HepG2 (cell line): ENCODE data around the gene PPP2R5C. TPM values are rescaled to one million over a fixed set of nuclear protein-coding genes. Genes with fewer than 3 reads are reported as not detected.

Experiments
- ATAC-seq: fragments of 200-7000 bp; cut with Tn5 transposase; 3 replicates; pipeline ENCODE4 v1.9.1; 2020; ENCODE audit warnings: mild to moderate bottlenecking, moderate library complexity
- BruUV-seq: library from RNA; stranded (reverse); fragments of 400-500 nt; replicated peaks from 2 replicates; lab custom pipeline; 2021; lab: Mats Ljungman, UMichigan
- CTCF ChIA-PET: fragments of 300-600 bp; formaldehyde crosslinking; extraction: SDS; loops from one replicate; lab custom pipeline; 2021; ENCODE audit warnings: low total read pairs, inconsistent platforms, low intra/inter-chr PET ratio; lab: Yijun Ruan, JAX
- POLR2A ChIA-PET: fragments of 350-600 bp; sonication (Branson Sonifier 250); formaldehyde crosslinking; loops from one replicate; lab custom pipeline; 2020; ENCODE audit warnings: antibody characterized with exemption, inconsistent platforms; lab: Yijun Ruan, JAX
- DNase-seq: peaks from one replicate; pipeline ENCODE4 v3.0.0-alpha.2; 2015; ENCODE audit warnings: low spot score
- FAIRE-seq: peaks from 3 replicates; lab custom pipeline; 2011; peaks lifted over from hg19 to GRCh38; lab: Jason Lieb, UNC
- H2AFZ ChIP-seq: one replicate; pipeline ENCODE4 v1.6.1; 2011; ENCODE audit warnings: low read length, inconsistent platforms
- H3K27ac ChIP-seq: fragments of 300-600 bp; 3 replicates; pipeline ENCODE4 v1.8.0; 2011; ENCODE audit warnings: mixed run types, mild to moderate bottlenecking, mixed read lengths, low read length, inconsistent platforms; ENCODE audit not compliant: insufficient read depth; ENCODE audit errors: extremely low read length
- H3K27me3 ChIP-seq, 2 experiments: fragments of 200-600 bp in 1 of 2; 2 replicates in 1 of 2; 3 replicates in 1 of 2; pipeline versions ENCODE4 v1.6.0 to v1.8.0; 2011; ENCODE audit warnings: low read length in 2 of 2, mild to moderate bottlenecking in 2 of 2, moderate library complexity in 2 of 2, inconsistent platforms in 1 of 2; ENCODE audit not compliant: insufficient read depth in 2 of 2, control insufficient read depth in 1 of 2
- H3K36me3 ChIP-seq, 2 experiments: fragments of 200-600 bp in 1 of 2; replicated peaks in 1 of 2; 2 replicates in 1 of 2; 3 replicates in 1 of 2; pipeline versions ENCODE4 v1.5.1 to v1.8.0; 2011; ENCODE audit warnings: low read length in 2 of 2, inconsistent platforms in 1 of 2; ENCODE audit not compliant: insufficient read depth in 2 of 2, control insufficient read depth in 1 of 2
- H3K4me1 ChIP-seq: 2 replicates; pipeline ENCODE4 v1.5.1; 2012; ENCODE audit warnings: low read length, inconsistent platforms; ENCODE audit not compliant: insufficient read depth
- H3K4me2 ChIP-seq: 2 replicates; pipeline ENCODE4 v1.6.0; 2011; ENCODE audit warnings: low read depth, low read length, inconsistent platforms
- H3K4me3 ChIP-seq, 3 experiments: fragments of 200-600 bp in 1 of 3; sonication (generic), shearing (Covaris generic) in 1 of 3; replicated peaks in 1 of 3; 2 replicates each; pipeline ENCODE4 v1.5.1; 2011 to 2016; ENCODE audit warnings: low read length in 3 of 3, inconsistent platforms in 2 of 3, low read depth in 2 of 3, mild to moderate bottlenecking in 2 of 3, control low read depth in 1 of 3, mixed read lengths in 1 of 3; ENCODE audit not compliant: insufficient read depth in 1 of 3
- H3K79me2 ChIP-seq: one replicate; pipeline ENCODE4 v1.6.1; 2011; ENCODE audit warnings: low read length, inconsistent platforms; ENCODE audit not compliant: insufficient read depth
- H3K9ac ChIP-seq: 2 replicates; pipeline ENCODE4 v1.6.0; 2011; ENCODE audit warnings: mild to moderate bottlenecking, low read depth, low read length, inconsistent platforms; ENCODE audit not compliant: insufficient read depth
- H3K9me3 ChIP-seq: 2 replicates; pipeline ENCODE4 v1.5.1; 2012; ENCODE audit warnings: mild to moderate bottlenecking, low read length
- H4K20me1 ChIP-seq: 2 replicates; pipeline ENCODE4 v1.6.0; 2011; ENCODE audit warnings: inconsistent platforms, mild to moderate bottlenecking, low read length, moderate library complexity; ENCODE audit not compliant: insufficient read depth
- AHR ChIP-seq: IDR thresholded peaks from 2 replicates; pipeline ENCODE4 v1.6.1; 2018; ENCODE audit warnings: missing genetic modification reagents, missing compliant biosample characterization
- GLI4 ChIP-seq: sonication (generic); formaldehyde crosslinking; IDR thresholded peaks from 2 replicates; pipeline ENCODE4 v1.5.1; 2020; ENCODE audit warnings: missing genetic modification reagents, mild to moderate bottlenecking, moderate library complexity, borderline replicate concordance
- GPN1 ChIP-seq: sonication (generic); formaldehyde crosslinking; IDR thresholded peaks from 2 replicates; pipeline ENCODE4 v1.5.1; 2020; ENCODE audit warnings: missing genetic modification reagents, borderline replicate concordance
- POLR2AphosphoS5 ChIP-seq: IDR thresholded peaks from 2 replicates; pipeline ENCODE4 v1.6.1; 2012; ENCODE audit warnings: low read depth, low read length
- TCF12 ChIP-seq, 2 experiments: fragments of 450-650 bp in 1 of 2; sonication (generic) in 1 of 2; formaldehyde crosslinking in 1 of 2; IDR thresholded peaks; 2 replicates each; pipeline versions ENCODE4 v1.6.1 to v1.8.0; 2017 to 2022; ENCODE audit warnings: antibody characterized with exemption in 1 of 2, mild to moderate bottlenecking in 1 of 2, missing genetic modification reagents in 1 of 2, moderate library complexity in 1 of 2
- ZNF230 ChIP-seq: sonication (generic); formaldehyde crosslinking; IDR thresholded peaks from 2 replicates; pipeline ENCODE4 v1.4.0; 2020; ENCODE audit warnings: mild to moderate bottlenecking, missing genetic modification reagents
- ZSCAN12 ChIP-seq: sonication (generic); formaldehyde crosslinking; IDR thresholded peaks from 2 replicates; pipeline ENCODE4 v1.9.0; 2021; ENCODE audit warnings: mild to moderate bottlenecking, missing genetic modification reagents
- WGBS: methylation state at CpG from one replicate; pipeline ENCODE4 v1.1.6; 2017; ENCODE audit warnings: low lambda C conversion rate; 5-methylcytosine and 5-hydroxymethylcytosine counted together
- in situ Hi-C: cut with HindIII; loops from 2 replicates; pipeline ENCODE4 v1.10.0; 2017; ENCODE audit warnings: low pct_unique_long_range_greater_than_20kb; ENCODE audit not compliant: extremely low pct_ligation_motif_present
- intact Hi-C: fragments of 100-400 bp; cut with micrococcal nuclease; formaldehyde crosslinking; loops from one replicate; pipeline ENCODE4 v1.10.0; 2022; ENCODE audit not compliant: unreplicated experiment
- polyA plus RNA-seq, 8 experiments: library from polyadenylated mRNA; depleted of rRNA in 3 of 8; stranded (reverse) in 7 of 8; unstranded in 1 of 8; fragments of >200 nt; fragmentation: Illumina TruSeq in 4 of 8; extraction: Trizol in 4 of 8; gene quantifications; 2 replicates each; pipeline versions ENCODE4 v1.2.1 to v1.2.3, GENCODE V29; 2011 to 2016; ENCODE audit warnings: low read depth in 4 of 8, missing spikeins in 1 of 8, mixed read lengths in 1 of 8; ENCODE audit not compliant: insufficient read depth in 1 of 8
- total RNA-seq, 5 experiments: library from RNA; depleted of rRNA; stranded (reverse); fragments of >200 nt; fragmentation: Illumina TruSeq; extraction: Trizol; gene quantifications; 2 replicates each; pipeline ENCODE4 v1.2.3, GENCODE V29; 2016; ENCODE audit warnings: low read depth in 1 of 5
- TF ChIP-seq, protein P1 (sequence below): IDR thresholded peaks from 2 replicates; pipeline ENCODE4 v1.6.1; 2016
- TF ChIP-seq, protein P2 (sequence below): sonication (generic); formaldehyde crosslinking; IDR thresholded peaks from 2 replicates; pipeline ENCODE4 v1.5.0; 2020; ENCODE audit warnings: mild to moderate bottlenecking, missing genetic modification reagents, borderline replicate concordance

Gene PPP2R5C
- total and polyA plus RNA-seq, 2 of the 13 experiments (the other 11 are each of a cell fraction or from before 2014, with no cell fraction given) = 74.3 to 78.5 TPM

DNA sequence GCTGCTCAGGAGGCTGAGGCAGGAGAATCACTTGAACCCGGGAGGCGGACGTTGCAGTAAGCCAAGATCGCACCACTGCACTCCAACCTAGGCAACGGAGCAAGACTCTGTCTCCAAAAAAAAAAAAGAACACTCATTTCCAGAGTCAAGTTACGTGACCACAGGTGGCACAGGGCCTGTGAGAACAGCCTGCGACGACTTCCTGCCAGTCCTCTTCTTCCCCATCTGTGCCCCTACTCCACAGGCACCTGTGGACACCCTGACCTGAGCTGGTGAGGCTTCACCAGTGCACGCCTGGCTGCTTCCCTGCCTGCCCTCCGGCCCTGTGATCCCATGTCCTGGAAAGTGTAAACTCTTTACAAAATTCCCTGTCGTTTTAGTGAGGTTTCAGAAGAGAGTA, 77.7 kb downstream of the PPP2R5C start:
- Histone ChIP-seq H3K27ac (no peak overlapping the region), H3K4me1 (no peaks in the 10 kb centered on the region), H3K4me2 (no peak overlapping the region), H3K9me3 (no peaks in the 10 kb centered on the region), H2AFZ (no peak overlapping the region), H4K20me1 (peaks cover 12% of the 10 kb centered on the region; the same call in 1 of the 2 replicates), H3K79me2 (peaks cover 25% of the 10 kb centered on the region), H3K36me3 (peaks cover 4 to 14% of the 10 kb centered on the region in 2 experiments; a peak in 2 of 5 replicates), H3K4me3 (no peak overlapping the region), H3K27me3 (no peaks in the 10 kb centered on the region), H3K9ac (no peak overlapping the region)
- intact Hi-C loops = no loop called here
- no peak for TF ChIP-seq POLR2AphosphoS5
- TF ChIP-seq TCF12 (IDR thresholded peaks at IDR 0.05) = no peak
- no peak for TF ChIP-seq TCF12 (CRISPR knock-in tag; IDR thresholded peaks at IDR 0.05)
- no peak for TF ChIP-seq AHR (CRISPR knock-in tag)
- TF ChIP-seq GLI4 (CRISPR knock-in tag) = no peak
- no peak for TF ChIP-seq ZNF230 (CRISPR knock-in tag)
- WGBS = over 99% methylated on average over 11 of the region's 11 CpGs
- FAIRE-seq (no peak), ATAC-seq (no peak), DNase-seq (no peak)
- BruUV-seq = no TSS peak
- POLR2A ChIA-PET = no interaction called here
- in situ Hi-C loops = no loop called here
- CTCF ChIA-PET = no interaction called here

DNA sequence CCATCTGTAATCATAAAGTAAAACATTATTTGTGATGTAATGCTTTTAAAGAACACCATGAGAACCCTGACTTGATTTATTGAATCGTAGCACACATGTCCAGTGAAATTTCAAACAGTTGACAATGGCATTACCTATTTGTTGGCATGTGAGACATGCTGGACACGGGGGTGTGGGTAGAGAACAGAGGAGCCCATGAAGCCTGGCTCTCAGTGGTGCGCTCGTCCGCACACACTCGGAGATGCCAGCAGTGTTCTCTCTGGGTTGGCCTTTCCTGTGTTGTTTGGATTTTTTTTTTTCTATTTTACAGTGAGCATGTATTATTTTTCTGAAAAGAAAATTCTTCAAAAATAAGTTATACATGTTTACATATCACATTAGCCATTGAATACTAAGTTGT, 78.2 kb downstream of the PPP2R5C start:
- BruUV-seq = no TSS peak
- Histone ChIP-seq H3K4me3 (no peak overlapping the region), H3K4me1 (no peaks in the 10 kb centered on the region), H3K9me3 (no peaks in the 10 kb centered on the region), H3K79me2 (peaks cover 24% of the 10 kb centered on the region), H4K20me1 (peaks cover 12% of the 10 kb centered on the region; the same call in 1 of the 2 replicates), H3K4me2 (no peak overlapping the region), H2AFZ (no peak overlapping the region), H3K9ac (no peak overlapping the region), H3K27ac (no peak overlapping the region), H3K36me3 (peaks cover 4 to 15% of the 10 kb centered on the region in 2 experiments; a peak in 1 of 5 replicates), H3K27me3 (no peaks in the 10 kb centered on the region)
- DNase-seq = no peak
- in situ Hi-C loops = no loop called here
- intact Hi-C loops = no loop called here
- no peak for FAIRE-seq
- ATAC-seq = no peak
- CTCF ChIA-PET = no interaction called here
- POLR2A ChIA-PET = no interaction called here
- over 99% methylated on average over 6 of the region's 6 CpGs for WGBS
- TF ChIP-seq GPN1 (CRISPR knock-in tag) = no peak
- TF ChIP-seq, protein P1, sequence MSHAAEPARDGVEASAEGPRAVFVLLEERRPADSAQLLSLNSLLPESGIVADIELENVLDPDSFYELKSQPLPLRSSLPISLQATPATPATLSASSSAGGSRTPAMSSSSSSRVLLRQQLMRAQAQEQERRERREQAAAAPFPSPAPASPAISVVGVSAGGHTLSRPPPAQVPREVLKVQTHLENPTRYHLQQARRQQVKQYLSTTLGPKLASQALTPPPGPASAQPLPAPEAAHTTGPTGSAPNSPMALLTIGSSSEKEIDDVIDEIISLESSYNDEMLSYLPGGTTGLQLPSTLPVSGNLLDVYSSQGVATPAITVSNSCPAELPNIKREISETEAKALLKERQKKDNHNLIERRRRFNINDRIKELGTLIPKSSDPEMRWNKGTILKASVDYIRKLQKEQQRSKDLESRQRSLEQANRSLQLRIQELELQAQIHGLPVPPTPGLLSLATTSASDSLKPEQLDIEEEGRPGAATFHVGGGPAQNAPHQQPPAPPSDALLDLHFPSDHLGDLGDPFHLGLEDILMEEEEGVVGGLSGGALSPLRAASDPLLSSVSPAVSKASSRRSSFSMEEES (CRISPR knock-in tag) = no peak
- TF ChIP-seq, protein P2, sequence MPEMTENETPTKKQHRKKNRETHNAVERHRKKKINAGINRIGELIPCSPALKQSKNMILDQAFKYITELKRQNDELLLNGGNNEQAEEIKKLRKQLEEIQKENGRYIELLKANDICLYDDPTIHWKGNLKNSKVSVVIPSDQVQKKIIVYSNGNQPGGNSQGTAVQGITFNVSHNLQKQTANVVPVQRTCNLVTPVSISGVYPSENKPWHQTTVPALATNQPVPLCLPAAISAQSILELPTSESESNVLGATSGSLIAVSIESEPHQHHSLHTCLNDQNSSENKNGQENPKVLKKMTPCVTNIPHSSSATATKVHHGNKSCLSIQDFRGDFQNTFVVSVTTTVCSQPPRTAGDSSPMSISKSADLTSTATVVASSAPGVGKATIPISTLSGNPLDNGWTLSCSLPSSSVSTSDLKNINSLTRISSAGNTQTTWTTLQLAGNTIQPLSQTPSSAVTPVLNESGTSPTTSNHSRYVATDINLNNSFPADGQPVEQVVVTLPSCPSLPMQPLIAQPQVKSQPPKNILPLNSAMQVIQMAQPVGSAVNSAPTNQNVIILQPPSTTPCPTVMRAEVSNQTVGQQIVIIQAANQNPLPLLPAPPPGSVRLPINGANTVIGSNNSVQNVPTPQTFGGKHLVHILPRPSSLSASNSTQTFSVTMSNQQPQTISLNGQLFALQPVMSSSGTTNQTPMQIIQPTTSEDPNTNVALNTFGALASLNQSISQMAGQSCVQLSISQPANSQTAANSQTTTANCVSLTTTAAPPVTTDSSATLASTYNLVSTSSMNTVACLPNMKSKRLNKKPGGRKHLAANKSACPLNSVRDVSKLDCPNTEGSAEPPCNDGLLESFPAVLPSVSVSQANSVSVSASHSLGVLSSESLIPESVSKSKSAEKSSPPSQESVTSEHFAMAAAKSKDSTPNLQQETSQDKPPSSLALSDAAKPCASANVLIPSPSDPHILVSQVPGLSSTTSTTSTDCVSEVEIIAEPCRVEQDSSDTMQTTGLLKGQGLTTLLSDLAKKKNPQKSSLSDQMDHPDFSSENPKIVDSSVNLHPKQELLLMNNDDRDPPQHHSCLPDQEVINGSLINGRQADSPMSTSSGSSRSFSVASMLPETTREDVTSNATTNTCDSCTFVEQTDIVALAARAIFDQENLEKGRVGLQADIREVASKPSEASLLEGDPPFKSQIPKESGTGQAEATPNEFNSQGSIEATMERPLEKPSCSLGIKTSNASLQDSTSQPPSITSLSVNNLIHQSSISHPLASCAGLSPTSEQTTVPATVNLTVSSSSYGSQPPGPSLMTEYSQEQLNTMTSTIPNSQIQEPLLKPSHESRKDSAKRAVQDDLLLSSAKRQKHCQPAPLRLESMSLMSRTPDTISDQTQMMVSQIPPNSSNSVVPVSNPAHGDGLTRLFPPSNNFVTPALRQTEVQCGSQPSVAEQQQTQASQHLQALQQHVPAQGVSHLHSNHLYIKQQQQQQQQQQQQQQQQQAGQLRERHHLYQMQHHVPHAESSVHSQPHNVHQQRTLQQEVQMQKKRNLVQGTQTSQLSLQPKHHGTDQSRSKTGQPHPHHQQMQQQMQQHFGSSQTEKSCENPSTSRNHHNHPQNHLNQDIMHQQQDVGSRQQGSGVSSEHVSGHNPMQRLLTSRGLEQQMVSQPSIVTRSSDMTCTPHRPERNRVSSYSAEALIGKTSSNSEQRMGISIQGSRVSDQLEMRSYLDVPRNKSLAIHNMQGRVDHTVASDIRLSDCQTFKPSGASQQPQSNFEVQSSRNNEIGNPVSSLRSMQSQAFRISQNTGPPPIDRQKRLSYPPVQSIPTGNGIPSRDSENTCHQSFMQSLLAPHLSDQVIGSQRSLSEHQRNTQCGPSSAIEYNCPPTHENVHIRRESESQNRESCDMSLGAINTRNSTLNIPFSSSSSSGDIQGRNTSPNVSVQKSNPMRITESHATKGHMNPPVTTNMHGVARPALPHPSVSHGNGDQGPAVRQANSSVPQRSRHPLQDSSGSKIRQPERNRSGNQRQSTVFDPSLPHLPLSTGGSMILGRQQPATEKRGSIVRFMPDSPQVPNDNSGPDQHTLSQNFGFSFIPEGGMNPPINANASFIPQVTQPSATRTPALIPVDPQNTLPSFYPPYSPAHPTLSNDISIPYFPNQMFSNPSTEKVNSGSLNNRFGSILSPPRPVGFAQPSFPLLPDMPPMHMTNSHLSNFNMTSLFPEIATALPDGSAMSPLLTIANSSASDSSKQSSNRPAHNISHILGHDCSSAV = no peak
- TF ChIP-seq ZSCAN12 = no peak
